GM12878 (cell line): ENCODE data around the gene MYO3A.

ENCODE experiments used
- BRCA1 ChIP-seq: IDR thresholded peaks from 2 replicates; pipeline ENCODE4 v1.6.1; 2011; ENCODE audit warnings: low read depth, low read length, improper control_type of control experiment
- FOXM1 ChIP-seq: IDR thresholded peaks from 2 replicates; pipeline ENCODE4 v1.6.1; 2012; ENCODE audit warnings: low read depth, mild to moderate bottlenecking, inconsistent platforms, low read length, moderate library complexity
- MTA2 ChIP-seq: fragments of 450-650 bp; IDR thresholded peaks from 2 replicates; pipeline ENCODE4 v1.6.1; 2016; ENCODE audit warnings: low read depth, mild to moderate bottlenecking, moderate library complexity
- SP1 ChIP-seq: IDR thresholded peaks from one replicate; pipeline ENCODE4 v1.6.1; 2011; ENCODE audit warnings: low read depth, low read length
- STAT3 ChIP-seq: IDR thresholded peaks from 2 replicates; pipeline ENCODE4 v1.6.1; 2011; ENCODE audit warnings: low read depth, low read length, improper control_type of control experiment
- TCF7 ChIP-seq: IDR thresholded peaks from 2 replicates; pipeline ENCODE4 v1.6.1; 2014; ENCODE audit warnings: antibody characterized with exemption, borderline replicate concordance

GRCh38 chr10:26022831-26023230 is 88.8 kb downstream of the MYO3A start:
- TF ChIP-seq MTA2 (no peak), SP1 (no peak), STAT3 (no peak), BRCA1 (no peak), FOXM1 (no peak), TCF7 (no peak)
